Keratinocyte (primary cell): ENCODE measurements around the gene CANT1.

ENCODE experiments used
- EZH2 ChIP-seq: IDR thresholded peaks from one replicate; pipeline ENCODE4 v1.6.1; 2012; ENCODE audit warnings: inconsistent platforms, mild to moderate bottlenecking, low read length, moderate library complexity
- TF ChIP-seq, protein P1 (sequence below), 3 experiments: IDR thresholded peaks in 1 of 3; conservative IDR thresholded peaks in 1 of 3; optimal IDR thresholded peaks in 1 of 3; 2 replicates in 2 of 3; 3 replicates in 1 of 3; pipeline versions ENCODE3 to v1.5.1; 2011; ENCODE audit warnings: low read length in 3 of 3, mild to moderate bottlenecking in 3 of 3, moderate library complexity in 2 of 3, control low read depth in 1 of 3, inconsistent platforms in 1 of 3; ENCODE audit not compliant: insufficient read depth in 2 of 3; ENCODE audit errors: extremely low read depth in 1 of 3

DNA sequence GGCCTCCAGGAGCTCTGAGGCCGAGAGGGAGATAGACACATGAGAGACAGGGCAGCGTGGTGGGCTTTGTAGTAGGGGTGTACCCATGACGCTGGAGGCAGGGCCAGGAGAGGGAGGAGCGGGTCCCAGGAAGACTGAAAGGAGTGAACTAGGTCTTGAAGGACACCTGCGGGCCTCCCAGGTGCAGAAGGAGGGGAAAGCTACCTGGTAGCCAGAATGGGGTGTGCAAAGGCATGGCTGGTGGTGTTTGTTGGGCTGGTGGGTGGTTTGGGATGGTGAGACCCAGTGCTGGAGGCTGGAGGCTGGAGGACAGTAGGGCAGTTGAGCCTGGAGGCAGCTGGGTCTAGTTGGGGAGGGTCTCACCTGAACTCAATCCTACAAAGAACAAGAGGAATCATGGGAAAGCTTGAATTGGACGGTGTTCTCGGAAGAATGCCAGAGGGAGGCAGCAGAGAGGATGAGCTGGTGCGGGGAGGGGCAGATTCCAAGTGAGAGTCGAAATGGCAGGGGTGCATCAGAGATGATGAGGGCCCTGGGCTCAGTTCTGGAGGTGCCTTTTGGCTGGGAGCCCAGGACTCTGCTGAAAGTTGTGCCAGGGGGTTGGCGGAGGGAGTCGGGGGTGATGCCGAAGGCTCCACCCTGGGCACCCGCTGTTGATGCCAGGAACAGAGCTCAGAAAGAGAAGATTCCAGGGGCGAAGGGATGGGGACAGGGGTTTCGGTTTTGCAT lies 35.6 kb upstream of the CANT1 start:
- TF ChIP-seq, protein P1, sequence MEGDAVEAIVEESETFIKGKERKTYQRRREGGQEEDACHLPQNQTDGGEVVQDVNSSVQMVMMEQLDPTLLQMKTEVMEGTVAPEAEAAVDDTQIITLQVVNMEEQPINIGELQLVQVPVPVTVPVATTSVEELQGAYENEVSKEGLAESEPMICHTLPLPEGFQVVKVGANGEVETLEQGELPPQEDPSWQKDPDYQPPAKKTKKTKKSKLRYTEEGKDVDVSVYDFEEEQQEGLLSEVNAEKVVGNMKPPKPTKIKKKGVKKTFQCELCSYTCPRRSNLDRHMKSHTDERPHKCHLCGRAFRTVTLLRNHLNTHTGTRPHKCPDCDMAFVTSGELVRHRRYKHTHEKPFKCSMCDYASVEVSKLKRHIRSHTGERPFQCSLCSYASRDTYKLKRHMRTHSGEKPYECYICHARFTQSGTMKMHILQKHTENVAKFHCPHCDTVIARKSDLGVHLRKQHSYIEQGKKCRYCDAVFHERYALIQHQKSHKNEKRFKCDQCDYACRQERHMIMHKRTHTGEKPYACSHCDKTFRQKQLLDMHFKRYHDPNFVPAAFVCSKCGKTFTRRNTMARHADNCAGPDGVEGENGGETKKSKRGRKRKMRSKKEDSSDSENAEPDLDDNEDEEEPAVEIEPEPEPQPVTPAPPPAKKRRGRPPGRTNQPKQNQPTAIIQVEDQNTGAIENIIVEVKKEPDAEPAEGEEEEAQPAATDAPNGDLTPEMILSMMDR (optimal IDR thresholded peaks at IDR 0.05 in 1 of 3, IDR thresholded peaks at IDR 0.05 in 1 of 3, conservative IDR thresholded peaks at IDR 0.05 in 1 of 3; ENCODE audit: extremely low read depth in 1 of 3, insufficient read depth in 2 of 3, low read length in 3 of 3) = peak in 1 of 3 experiments; percentile 24
- no peak for TF ChIP-seq EZH2
